ENCODE data around the gene TRH.

- TF ChIP-seq CTCF (conservative IDR thresholded peaks at IDR 0.05; ENCODE audit: low read depth, low read length) (no peak), EZH2 (IDR thresholded peaks at IDR 0.05; ENCODE audit: borderline replicate concordance, low read depth, low read length, poor library complexity, severe bottlenecking) (no peak)
Measured at GRCh38 chr3:129975705-129976048, 1.2 kb downstream of the TRH start.

Data from A673 (cell line).